HG02973 (cell line): ENCODE data around the gene SDCBP2.

Experiments used
- ATAC-seq: cut with Tn5 transposase; IDR thresholded peaks from one replicate; pipeline ENCODE4 v1.9.1; 2021; ENCODE audit warnings: moderate library complexity; ENCODE audit not compliant: unreplicated experiment

The SDCBP2 gene

DNA sequence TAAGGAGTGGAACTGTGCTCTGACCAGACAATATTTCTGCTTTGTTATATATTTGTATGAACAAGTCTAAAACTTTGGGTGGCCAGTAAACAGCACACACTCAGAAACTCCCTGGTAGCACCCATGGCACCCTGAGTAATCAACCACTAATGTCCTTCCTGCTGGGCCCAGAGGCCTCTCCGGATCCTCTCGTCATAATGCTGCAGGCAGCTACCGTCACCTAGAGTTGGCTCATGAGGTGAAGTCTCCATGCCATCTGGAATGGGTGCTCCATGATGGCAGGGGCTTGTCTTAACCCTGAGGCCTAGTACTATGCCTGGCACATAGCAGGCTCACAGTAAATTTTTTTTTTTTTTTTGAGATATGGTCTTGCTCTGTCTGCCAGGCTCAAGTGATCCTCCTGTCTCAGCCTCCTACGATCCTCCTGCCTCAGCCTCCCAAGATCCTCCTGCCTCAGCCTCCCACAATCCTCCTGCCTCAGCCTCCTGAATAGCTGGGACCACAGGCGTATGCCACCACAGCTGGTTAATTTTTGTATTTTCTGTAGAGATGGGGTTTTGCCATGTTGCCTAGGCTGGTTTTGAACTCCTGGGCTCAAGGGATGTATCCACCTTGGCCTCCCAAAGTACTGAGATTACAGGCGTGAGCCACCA is 3.0 kb upstream of the SDCBP2 start:
- no peak for ATAC-seq

DNA sequence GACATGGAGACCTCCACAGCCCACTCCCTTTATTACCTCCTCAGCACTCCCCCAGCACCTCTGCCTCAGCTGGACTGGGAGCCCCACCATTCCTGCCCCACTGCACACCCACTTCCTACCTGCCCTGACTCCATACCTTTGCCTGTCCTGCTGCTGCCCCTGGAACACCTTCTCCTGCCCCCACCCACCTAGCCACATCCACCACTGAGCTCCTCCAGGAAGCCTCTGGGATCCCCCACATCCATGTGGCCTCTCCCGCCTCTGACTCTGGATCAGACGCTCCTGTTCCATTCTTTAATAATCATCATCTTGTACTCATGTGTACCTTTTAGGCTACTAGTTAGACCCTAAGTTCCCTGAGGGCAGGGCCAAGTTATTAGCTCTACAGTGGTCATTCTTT is 2.2 kb upstream of the SDCBP2 start:
- no peak for ATAC-seq

DNA sequence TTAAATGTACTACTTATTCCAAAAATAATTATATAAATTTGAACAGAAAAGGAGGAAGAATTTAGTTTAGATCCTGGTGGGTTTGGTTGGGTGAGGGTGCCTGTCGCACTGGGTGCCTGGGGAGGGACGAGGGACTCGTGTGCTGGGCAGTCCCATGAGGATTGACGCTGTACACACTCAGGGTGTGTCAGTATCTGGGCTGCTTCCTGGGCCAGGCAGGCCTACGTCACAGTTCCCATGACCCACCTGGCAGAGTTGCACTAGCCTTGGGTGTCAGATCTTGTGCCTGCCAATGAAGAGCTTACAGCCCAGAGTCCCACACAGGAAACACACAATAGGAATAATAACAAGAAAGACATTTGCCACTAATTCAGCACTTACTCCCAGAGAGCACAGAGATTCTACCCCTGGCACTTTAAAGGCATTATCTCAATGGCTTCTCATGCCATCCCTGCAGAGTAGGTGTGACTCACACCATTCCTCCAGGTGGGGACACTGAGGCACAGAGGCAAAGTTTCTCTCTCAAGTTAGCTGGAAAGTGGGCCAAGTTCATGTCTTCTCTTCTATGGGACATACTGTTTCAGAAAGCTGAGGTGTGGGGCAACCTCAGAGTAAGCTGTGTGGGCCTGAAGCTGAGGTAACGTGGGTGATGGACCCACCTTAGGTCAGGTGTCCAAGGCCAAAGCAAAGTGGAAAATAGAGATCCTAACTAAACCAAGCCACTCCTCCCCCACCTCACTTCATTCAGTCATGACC is 1.3 kb upstream of the SDCBP2 start:
- no peak for ATAC-seq

DNA sequence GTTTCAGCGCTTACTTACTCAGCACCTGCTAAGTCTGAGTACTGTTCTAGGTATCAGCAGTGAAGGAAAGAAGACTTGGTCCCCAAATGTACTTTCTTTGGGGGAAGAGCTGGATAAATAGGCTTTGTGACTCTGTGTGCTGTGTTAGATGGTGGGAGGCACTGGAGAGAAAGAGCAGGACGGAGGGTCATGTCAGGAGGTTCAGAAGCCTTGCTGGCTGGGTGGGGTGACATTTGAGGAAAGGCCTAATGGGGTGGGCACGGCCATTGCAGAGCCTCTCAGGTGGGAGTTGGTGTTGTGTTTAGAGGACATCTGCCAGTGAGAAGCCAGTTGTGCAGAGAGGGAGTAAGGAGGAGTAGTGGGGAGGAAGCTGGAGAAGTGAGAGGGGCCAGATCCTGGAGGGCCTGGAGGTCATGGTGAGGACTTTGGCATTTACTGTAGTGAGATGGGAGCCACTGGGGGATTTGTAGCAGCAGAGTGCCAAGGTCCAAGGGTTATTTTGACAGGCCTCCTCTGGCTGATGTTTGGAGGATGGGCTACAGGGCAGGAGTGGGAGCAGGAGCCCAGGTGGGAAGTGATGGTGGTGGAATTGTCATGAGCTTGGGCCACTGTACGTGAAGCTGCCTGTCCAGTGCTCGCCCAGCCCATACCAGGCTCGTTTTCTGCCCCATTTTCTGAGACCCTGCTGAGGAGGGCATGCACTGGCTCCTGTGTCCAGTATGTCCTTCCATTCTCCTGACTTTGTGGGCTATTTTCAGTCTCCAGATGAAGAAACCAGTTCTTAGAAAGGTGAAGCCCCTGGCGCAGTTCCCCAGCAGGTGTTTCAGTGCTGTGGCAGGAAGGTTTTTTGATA is 886 bp downstream of the SDCBP2 start:
- no peak for ATAC-seq

DNA sequence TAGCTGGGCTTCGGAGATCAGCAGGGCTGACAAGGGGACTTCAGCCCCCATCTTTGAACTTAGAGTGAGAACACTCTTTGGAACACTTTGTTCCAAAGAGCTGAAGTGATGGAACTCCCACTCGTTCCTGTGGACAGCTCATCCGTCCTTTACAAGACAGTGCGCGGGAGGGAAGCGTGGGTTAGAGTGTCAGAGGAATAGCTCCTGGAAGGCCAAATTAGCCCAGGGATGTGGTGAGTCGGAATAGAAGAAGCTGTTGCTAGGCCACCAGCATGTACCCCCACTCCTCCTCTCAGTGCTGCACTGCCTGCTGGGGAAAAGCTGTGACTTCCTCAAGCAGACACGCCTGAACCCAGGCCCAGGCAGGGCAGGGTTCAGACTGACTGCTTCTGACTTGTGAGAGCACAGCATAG is 1.7 kb downstream of the SDCBP2 start:
- no peak for ATAC-seq

DNA sequence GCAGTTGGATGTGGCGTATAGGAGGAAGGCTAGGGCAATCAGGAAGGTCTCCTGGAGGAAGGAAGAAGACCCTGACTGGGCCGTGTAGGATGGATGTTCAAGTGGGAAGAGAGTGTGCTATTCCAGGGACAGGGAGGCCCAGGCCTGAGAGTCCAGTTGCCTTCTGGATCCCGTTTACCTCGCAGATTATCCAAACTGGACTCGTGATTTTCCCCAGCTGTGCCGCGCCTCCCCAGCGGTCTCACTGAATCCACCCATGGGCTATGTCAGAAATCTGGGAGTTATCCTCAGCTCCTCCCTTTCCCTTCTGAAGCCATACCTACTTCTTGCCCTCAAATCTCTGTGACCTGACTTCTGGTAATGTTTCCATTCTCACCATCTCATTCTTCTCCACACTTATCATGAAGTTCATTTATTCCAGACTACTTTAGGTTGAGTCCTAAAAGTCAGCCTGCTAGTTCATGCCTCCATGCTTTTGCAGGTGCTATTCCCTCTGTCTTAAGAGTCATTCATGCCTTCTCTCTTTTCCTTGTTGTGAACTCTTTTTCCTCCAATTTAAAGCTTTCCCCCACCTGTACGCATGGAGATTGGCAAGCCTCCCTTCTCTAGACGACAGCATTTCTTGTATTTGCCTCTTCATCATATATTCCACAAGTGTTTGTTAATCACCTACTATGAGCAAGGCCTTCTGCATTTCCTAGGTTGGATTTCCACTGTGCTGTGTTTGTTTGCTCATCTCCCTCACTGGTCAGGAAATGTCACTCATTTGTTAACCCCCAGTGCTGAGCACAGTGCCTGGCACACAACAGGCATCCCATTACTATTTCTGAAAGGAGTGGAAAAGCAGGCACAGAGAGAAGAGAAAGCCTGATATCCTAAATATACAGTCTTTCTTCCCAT is 2.7 kb downstream of the SDCBP2 start:
- ATAC-seq = no peak

DNA sequence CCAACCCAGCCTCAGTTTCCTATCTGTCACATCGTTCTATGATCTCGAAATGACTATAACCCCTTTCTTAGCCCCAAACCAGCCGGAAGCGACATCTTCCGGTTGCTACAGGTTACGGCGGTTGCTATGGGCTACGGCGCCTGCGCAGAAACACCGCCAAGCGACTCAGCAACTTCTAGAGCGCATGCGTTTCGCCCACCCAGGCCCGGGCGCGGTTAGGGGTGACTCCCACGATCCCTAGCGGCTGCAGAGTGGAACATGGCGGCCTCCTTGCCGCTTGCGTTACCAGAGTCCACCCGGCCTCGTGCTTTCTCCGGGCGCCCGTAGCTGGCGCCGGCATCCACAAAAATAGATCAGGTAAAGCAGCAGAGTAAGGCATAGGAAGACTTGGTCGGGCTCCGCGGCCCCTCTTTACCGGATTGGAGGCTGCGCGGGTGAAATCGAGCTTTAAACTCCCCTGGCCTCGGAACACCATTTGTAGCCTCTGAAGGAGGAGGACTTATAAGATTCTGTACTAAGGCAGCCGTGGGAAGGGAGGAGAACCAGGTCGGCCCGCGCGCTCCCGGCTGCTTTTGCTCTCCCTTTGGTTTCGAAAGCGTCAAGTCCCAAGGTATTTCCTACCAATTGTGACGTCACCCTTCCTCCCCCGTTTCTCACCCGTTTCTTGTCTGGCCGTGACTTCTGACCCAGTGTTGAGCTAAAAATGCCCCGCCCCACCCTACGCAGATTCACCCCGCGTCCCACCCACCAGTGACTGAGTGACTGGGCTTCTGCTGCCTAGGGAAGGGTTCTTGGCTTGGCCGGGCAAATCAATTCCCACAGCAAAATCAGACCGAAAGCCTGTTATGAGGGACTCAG is 3.5 kb downstream of the SDCBP2 start:
- peak; percentile 69 for ATAC-seq

DNA sequence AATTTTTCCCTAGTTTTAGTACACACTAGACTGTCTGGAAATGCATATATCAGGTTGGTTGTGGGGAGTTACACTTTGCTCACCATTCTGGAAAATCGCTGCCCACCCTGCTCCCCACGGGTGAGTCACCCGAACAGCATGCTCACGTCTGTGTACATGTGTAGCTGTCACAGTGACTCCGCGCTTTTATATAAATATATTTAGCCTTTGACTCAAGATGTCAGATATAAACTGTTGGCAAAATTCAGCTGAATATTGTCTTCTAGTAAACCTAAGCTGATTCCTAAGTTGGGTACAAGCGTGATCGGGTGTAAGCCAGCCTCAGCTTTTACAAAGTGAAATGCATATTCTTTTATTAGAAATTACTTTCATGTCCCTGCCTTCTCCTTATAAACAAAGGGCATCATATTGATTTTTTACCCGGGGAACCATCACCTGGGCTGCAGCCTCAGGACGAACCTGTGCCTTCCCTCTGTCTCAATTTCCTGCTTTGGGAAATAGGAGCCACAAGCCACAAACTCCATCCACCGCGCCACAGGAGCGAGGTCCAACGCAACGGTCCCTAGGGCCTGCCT is 4.3 kb downstream of the SDCBP2 start:
- no peak for ATAC-seq

DNA sequence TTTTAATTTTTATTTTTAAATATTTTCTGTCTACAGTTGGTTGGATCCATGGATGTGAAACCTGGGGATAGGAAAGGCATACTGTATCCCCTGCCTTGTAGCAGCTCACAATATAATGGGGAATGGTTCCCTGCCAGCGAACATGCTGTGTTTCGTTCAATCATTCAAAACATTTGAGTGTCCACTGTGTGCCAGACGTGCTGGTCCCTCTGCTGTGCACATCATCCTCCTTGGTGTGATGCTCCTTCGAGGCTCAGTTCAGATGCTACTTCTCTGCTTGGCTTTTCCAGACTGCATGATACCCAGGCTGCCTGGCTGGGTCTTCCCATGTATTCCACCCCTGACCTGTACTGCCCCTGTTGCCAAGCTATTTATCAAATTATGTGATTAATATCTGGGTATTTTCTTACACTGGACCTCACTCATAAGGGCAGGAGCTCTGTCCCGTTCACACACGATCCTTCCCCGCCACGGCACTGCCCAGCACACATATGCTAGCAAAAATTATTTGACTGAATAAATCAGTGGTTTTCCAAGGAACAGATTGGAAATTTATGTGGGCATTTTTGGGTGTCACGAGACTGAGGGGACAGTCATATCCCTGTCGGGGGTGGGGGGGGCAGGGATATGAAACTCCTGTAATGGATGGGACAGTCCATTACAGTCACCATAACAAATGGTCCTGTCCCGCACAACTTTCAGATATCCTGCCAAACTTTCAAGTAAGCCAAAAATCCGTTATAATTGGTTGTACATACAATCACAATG is 4.9 kb downstream of the SDCBP2 start:
- ATAC-seq = no peak

DNA sequence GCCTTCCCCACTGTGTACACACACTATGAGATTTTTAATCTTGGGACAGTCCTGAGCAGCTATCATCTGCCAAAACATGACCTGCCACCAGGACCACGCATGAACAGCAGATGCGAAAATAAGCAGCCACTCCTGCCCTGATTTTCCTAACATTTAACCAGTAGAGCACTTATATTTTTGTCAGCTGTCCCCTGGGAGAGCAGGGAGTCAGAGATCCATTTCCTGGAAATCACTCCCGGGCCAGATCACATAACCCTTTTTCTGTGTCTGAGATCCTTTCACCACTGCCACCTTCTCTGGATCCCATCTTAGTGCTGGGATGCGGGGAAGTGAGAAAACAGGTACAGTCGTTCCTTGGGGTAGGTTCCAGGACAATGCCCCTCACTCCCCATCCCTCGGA is 5.7 kb downstream of the SDCBP2 start:
- no peak for ATAC-seq

DNA sequence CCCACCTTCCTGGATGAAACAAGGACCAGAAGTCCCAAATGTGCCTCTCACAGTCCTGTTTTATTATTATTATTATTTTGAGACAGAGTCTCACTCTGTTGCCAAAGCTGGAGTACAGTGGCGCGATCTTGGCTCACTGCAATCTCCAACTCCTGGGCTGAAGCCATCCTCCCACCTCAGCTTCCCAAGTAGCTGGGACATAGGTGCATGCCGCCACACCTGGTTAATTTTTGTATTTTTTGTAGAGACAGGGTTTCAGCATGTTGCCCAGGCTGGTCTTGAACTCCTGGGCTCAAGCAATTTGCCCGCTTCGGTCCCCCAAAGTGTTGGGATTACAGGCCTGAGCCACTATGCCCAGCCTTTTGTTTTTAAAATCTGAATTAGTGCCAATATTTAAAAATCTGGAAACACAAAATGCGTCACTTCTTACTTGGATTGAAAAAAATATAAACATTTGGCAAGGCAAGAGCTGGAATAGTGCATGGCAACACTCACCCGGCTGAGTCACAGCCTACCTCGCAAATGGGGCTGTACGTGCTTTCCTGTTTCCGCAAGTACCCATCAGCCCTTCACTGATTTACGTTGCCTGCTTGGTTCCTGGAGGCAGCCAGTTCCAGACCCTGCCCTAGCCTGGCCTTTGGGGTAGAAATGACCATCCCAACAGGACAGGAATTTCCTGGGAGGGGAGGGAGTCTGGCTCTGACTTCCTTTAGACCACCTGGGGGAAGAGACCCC is 6.3 kb downstream of the SDCBP2 start:
- ATAC-seq = no peak

DNA sequence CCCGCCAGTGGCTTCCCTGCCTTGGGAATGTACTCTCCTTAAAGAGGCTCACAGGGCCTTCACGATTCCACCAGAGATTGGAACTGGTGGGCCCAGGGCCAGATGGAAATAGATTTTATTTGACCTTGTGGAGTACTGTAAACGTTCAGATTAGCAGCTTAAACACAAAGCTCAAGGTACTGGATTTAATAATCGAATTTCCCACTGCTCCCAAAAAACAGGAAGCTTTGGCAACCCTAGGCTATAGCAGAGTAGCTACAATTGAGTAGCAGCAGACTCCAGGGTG is 7.3 kb downstream of the SDCBP2 start:
- no peak for ATAC-seq

DNA sequence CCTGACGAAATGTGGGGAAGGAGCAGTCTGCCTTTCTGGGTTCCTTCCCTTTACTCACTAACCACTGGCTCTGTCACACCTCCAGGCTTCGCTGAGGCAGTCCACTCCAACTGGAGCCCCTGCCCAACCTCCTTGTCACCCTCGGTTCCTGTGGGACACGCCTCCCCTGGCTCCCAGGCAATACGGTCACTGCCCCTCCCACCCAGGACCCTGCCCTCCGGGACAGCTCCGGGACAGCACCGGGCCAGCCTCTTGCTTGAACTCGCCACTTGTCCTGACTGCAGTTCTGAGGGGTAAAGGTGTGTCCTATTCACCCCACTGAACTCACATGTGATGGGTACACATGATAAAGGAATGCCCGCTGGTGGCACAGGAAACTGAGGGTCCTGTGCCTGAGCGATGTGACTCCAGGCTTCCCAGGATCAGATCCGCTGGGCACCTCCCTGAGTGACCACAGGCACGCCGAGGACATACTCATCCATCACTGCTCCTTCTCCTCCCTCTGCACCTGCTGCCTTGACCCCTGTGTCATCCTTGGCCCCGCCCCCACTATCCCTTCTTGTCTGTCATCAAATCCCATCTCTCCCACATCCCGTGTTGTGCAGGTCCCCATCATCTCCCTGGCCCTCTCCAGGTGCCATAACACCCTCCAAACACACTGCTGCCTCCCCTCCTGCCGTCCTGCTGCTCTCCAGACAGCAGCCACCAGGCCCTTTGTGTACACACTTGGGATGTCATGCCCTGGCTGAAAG is 7.9 kb downstream of the SDCBP2 start:
- no peak for ATAC-seq

DNA sequence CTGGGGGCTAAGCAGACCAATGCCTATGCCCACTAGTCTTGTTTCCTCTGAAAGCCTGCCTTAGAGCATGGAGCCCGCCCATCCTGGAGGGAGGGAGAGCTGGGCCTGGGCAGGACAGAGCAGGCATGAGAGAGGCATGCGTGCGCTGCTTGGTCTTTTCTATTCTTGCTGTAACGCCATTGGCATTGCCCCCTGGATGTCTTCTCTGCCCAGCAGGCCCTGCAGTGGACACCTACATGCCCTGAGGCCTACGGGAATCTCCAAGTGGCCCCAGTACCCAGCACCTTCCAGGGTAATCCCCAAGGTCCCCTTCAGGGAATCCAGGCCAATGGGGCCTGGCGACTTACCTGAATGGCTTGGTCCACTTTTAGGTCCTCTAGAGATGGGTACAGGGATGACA is 8.9 kb downstream of the SDCBP2 start:
- ATAC-seq = no peak

DNA sequence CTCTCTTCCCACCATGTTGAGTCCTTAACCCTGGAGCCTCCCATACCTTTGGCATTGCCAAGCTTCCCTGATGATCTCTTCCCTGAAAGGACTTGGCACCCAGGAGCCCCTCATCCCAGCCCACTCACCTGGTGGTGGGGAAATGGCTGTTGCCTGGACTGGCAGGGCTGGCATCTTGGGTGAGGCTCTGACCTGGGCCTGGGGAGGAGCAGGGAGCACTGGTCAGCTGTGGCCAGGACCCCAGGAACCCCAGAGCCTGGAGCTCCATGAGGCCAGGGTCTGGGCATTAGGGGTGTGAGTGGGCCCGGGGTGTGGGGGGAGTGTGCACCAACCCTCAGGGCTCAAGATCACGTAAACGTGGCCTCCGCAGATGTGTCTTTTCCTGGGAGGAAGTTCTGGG is 9.5 kb downstream of the SDCBP2 start:
- ATAC-seq = no peak

DNA sequence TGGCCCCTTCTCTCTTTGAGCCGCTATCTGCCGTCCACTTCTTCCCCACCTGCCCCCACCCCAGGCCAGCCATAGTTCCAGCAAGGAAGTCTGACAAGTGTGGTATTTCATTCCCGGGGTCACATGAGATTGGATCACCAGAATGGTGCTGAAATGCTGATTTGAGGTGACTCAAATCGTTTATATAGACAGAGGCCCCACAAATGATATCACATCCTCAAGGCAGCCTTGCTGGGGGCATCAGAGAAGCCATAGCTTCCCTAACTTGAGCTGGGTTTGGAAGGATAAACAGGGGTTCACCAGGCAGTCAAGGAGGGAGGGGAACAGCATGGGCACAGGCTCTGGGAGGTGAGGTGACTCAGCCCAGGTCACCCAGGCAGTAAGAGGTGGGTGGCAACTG is 9.9 kb downstream of the SDCBP2 start:
- ATAC-seq = no peak

DNA sequence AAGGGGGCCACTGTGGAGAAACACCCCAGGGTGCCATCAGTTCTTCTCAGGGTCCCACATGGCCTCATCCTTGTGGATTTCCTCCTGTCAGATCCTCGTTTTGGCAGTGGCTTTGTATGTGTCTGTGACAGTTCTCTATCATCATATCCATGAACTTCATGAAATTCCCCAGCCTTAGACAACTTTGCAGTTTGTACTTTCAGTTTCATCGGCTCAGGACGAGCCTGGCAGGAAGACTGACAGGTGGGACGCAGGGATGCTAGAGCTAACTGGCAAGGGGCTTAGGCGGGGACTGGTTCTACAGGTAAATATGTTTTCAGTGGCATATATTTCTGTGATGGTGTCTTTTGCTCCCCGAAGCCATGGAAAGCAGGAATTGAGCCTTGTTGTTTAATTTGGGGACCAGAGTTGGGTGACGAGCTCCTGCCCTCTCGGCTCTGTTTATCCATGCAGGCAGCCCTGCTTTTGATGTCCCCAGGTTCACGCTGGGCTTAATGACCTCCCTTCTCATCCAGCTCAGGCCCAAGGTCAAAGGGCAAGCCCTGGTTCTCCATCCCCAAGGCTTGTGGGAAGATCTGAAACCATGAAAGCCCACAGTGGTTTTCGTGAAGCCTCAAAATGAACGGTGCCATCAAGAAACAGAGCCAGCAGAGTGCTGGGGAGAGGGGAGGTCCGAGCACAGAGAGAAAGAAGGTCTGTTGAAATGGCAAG is 11.2 kb downstream of the SDCBP2 start:
- ATAC-seq = no peak
